ENCODE results near the gene AP5M1.

DNA sequence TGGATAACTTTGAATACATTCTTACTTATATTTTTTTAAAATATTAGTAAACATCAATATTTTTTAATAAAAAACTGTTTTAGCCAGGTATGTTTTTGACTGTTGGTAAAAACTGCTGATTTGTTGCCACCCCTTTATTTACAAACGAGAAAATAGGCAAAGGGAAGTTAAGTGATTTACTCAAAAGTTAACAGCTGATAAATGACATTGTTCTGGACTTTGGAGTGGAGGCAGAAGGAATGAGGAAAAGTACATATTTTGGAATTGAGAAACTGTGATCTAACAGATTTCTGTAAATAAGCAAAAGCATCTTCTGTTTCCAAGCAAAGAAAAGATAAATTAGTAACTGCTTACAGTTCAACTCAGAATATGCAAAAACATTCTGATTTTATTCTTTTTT is 4.5 kb downstream of the AP5M1 start:
- TF ChIP-seq, protein P1, sequence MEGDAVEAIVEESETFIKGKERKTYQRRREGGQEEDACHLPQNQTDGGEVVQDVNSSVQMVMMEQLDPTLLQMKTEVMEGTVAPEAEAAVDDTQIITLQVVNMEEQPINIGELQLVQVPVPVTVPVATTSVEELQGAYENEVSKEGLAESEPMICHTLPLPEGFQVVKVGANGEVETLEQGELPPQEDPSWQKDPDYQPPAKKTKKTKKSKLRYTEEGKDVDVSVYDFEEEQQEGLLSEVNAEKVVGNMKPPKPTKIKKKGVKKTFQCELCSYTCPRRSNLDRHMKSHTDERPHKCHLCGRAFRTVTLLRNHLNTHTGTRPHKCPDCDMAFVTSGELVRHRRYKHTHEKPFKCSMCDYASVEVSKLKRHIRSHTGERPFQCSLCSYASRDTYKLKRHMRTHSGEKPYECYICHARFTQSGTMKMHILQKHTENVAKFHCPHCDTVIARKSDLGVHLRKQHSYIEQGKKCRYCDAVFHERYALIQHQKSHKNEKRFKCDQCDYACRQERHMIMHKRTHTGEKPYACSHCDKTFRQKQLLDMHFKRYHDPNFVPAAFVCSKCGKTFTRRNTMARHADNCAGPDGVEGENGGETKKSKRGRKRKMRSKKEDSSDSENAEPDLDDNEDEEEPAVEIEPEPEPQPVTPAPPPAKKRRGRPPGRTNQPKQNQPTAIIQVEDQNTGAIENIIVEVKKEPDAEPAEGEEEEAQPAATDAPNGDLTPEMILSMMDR (IDR thresholded peaks at IDR 0.05): no peak
- TF ChIP-seq POLR2AphosphoS5 (IDR thresholded peaks at IDR 0.05): no peak
